Endometrial microvascular endothelial cells (primary cell): ENCODE results near the gene CPNE6. TPM values are rescaled to one million over a fixed set of nuclear protein-coding genes. Genes with fewer than 3 reads are reported as not detected.

Experiments
- in situ Hi-C: cut with HindIII; loops from 2 replicates; pipeline ENCODE4 v1.10.0; 2017; ENCODE audit warnings: low sequenced_read_pairs, low pct_unique_long_range_greater_than_20kb; ENCODE audit errors: inconsistent ontology term
- total RNA-seq: library from RNA; depleted of rRNA; stranded (reverse); fragments of >200 nt; gene quantifications from one replicate; pipeline ENCODE4 v1.2.3, GENCODE V29; 2015; ENCODE audit errors: inconsistent ontology term

CPNE6 gene
- total RNA-seq, 1 donor from 2014 or later: not detected

DNA sequence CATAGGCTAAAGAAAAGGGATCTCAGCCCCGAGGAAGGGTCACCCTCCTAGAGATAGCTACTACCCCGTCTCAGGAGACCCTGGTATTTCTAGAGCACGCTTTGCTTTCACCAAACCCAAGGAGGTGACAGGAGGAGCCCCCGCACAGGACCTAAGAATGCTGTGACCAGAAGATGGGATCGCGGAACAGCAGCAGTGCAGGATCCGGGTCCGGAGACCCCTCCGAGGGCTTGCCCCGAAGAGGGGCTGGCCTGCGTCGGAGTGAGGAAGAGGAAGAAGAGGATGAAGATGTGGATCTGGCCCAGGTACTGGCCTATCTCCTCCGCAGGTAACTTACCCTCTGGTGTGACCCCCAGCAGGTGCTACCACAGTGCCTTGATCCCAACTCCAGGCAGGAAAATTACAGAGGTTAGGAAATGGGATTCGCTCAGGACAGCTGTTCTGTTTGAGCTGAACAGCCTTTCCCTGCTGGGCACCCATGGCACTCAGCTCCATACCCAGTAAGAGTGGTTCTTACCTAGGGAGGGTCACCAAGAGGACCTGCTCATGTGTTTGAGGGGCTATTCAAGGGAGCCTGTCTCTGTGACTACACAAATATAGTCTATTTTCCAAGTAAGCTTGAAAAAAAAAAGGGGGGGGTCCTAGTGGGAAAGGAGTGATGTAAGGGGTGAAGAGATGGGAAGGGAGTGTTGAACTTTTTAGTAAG is 44.2 kb downstream of the CPNE6 start:
- in situ Hi-C loops: no loop called here

DNA sequence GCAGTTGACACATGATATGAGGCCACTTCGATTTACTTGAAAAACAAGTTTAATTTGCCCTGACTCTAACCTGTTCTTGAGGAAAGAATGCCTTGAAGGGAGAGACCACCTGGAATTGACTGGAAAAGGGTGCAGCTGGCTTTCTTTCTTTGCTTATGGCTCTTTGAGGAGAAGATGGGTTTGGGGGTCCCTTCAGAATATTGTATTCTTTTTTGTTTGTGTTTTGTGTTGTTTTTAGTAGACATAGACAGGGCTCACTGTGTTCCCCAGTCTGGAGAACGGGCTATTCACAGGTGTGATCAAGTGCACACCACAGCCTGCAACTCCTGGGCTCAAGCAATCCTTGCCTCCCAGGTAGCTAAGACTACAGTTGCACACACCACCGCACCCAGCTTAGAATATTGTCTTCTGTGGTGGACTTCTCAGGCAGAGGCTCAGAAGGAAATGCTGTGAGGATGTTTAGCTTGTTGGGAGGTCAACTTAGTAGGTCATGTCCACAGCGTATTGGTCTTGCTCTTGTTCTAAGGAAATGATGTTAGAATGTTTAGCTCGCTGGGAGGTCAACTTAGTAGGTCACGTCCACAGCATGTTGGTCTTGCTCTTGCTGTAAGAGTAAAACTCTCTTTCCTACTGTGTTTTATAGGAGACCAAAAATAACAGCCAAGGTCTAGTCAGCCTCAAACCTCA is 44.9 kb downstream of the CPNE6 start:
- in situ Hi-C loops: no loop called here

DNA sequence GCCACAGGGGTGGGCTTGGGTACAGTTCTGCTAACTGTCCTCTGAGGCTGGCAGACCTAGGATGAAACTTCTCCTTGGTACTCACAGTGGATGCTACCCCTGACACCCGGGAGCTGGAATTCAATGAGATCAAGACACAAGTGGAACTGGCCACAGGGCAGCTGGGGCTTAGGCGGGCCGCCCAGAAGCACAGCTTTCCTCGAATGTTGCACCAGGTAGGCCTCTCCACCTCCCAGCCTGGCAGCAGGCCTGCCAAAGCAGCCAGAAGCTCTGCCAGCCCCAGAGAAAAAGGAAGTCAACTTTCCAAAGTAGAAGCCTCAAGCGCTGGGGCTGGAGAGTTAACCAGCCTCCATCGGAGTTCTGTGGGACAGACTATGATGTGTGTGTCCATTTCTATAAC is 45.8 kb downstream of the CPNE6 start:
- in situ Hi-C loops: no loop called here

DNA sequence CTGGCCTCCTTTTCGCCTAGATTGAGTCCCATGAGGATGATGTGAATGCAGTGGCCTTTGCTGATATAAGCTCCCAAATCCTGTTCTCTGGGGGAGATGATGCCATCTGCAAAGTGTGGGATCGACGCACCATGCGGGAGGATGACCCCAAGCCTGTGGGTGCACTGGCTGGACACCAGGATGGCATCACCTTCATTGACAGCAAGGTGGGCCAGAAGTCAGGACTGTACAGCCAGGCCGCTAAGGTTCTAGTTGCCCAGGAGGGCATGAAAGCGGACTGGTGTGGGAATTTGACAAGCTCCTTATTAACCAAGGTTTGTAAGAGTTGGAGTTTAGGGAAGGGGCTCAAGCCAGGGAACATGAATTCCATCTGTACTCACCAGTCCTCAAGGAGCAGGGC is 48.3 kb downstream of the CPNE6 start:
- in situ Hi-C loops: no loop called here

DNA sequence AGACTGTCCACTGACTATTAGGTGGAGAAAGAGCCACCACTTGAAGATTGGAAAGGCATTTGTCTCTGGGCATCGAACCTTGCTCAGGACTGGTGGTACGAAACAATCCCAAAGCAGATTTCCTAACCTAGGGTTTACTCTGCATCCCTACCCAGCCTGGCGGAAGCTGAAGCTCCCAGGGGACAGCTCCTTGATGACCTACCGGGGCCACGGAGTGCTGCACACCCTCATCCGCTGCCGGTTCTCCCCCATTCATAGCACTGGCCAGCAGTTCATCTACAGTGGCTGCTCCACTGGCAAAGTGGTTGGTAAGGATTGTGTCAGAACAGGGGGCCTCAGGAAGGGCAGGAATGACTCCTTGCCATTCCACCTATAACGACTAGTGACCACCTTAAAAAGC is 49.8 kb downstream of the CPNE6 start:
- in situ Hi-C loops: no loop called here

DNA sequence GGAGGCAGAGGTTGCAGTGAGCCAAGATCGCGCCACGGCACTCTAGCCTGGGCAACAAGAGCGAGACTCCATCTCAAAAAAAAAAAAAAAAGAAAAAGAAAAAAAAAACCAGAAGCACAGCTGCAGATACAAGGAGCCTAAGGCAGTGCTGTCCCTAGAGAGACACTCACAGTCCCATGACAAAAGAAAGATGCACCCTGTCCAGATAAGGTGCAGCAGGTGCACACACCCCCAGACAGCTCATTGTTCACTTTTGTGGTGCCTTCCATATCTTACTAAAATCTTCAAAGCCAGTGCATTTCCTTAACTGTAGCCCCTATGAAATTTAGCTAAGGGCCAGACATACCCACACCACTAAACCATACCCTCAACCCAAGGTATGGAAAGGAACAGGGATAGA is 51.1 kb downstream of the CPNE6 start:
- in situ Hi-C loops: no loop called here

DNA sequence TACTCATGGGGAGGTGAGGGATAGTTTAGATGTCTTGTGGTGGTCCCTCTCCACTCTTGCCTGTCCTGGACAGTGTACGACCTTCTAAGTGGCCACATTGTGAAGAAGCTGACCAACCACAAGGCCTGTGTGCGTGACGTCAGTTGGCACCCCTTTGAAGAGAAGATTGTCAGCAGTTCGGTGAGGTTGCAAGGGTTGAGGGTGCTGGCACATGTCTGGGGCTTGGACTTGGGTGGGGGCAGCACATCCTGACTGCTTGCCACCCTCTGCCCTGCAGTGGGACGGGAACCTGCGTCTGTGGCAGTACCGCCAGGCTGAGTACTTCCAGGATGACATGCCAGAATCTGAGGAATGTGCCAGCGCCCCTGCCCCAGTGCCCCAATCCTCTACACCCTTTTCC is 51.5 kb downstream of the CPNE6 start:
- in situ Hi-C loops: no loop called here

DNA sequence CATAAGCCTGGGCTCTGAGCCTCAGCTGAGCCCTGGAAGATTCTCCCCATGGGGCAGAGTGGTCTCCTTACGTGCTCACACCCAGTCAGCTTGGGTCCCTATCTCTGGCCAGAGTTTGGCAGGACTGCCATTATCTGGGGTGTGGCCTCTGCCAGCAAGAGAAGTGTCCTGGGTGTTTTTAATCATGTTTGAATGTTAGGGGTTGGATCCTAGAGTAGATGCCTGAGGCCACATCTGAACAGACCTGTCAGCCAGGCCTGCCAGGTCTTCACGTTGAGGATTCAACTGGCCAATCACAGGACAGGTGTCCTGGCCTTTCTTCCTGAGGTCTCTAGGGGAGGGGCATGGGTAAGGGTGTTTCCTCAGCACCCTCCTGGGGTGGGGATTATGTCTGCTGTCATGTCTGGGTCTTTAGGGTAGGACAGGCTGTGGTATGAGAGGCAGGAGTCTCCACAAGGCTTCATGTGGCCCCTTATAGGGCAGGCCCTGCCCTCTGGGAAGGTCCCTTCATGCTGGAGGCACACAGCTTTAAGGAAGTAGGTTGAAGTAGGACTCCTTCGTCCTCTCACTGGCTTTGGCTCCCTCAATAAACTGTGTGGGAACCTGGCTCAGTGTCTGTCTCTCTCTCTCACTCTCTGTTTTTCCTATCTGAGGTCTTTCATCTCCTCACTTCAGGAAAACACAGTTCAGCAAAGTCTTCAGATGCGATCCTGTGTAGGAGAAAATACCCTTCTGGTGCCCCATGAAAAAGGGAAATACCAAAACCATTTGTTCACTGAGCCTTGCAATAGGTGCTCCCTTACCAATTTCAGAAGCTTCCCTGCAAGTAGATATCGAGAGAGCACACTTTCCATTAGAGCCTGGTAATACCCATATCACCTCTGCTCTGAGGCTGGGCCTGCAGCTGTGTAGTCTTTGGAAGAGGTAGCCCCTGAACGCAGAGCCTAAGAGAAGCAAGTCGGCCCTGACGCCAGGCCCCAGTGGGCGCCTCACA is 52.4 kb downstream of the CPNE6 start:
- in situ Hi-C loops: no loop called here

DNA sequence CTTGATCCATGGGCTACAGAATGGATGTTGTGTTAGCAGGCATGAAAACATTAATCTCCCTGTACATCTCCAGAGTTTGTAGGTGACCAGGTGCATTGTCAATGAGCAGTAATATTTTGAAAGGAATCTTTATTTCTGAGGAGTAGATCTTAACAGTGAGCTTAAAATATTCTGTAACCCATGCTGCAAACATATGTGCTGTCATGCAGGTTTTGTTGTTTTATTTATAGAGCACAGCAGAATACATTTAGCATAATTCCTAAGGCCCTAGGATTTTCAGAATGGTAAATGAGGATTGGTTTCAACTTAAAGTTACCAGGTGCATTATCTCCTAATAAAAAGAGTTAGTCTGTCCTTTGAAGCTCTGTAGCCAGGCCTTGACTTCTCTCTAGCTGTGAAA is 55.6 kb downstream of the CPNE6 start:
- in situ Hi-C loops: no loop called here

DNA sequence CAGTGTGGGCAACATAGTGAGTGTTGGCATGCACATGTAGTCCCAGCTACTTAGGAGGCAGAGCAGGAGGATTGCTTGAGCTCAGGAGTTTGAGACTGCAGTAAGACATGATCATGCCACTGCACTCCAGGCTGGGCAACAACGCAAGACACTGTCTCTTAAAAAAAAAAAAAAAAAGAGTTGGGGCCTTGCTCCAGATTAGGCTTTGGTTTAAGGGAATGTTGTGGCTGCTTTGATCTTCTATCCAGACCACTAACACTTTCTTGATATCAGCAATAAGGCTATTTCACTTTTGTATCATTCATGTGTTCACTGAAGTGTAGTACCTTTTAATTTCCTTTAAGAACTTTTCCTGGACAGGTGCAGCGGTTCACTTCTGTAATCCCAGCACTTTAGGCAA is 56.3 kb downstream of the CPNE6 start:
- in situ Hi-C loops: no loop called here

Other genes with a start within 250 kb of the CPNE6 start
- 66.2 TPM for gene DHRS4, start 117.8 kb upstream of the CPNE6 start, total RNA-seq
- 17.1 TPM for gene DHRS4L2, start 82.6 kb upstream of the CPNE6 start, total RNA-seq
- gene CARMIL3, start 19.6 kb upstream of the CPNE6 start, total RNA-seq: not detected
- 15.8 TPM for gene PCK2, start 22.7 kb downstream of the CPNE6 start, total RNA-seq
- 52.4 TPM for gene DCAF11, start 43.2 kb downstream of the CPNE6 start, total RNA-seq
- 0.65 TPM for gene NRL, start 43.4 kb downstream of the CPNE6 start, total RNA-seq
- 3.3 TPM for gene FITM1, start 59.1 kb downstream of the CPNE6 start, total RNA-seq
- gene PSME1, start 64.6 kb downstream of the CPNE6 start, total RNA-seq: 239 TPM
- gene EMC9, start 70.0 kb downstream of the CPNE6 start, total RNA-seq: 26.7 TPM
- gene PSME2, start 75.0 kb downstream of the CPNE6 start, total RNA-seq: 142 TPM
- gene RNF31, start 75.9 kb downstream of the CPNE6 start, total RNA-seq: 121 TPM
- gene IRF9, start 89.7 kb downstream of the CPNE6 start, total RNA-seq: 45.2 TPM
- gene REC8, start 100.5 kb downstream of the CPNE6 start, total RNA-seq: 2.6 TPM
- 85.0 TPM for gene IPO4, start 117.3 kb downstream of the CPNE6 start, total RNA-seq
- 83.3 TPM for gene TM9SF1, start 123.9 kb downstream of the CPNE6 start, total RNA-seq
- not detected for gene TSSK4, start 134.1 kb downstream of the CPNE6 start, total RNA-seq
- gene CHMP4A, start 141.9 kb downstream of the CPNE6 start, total RNA-seq: 30.0 TPM
- gene MDP1, start 144.5 kb downstream of the CPNE6 start, total RNA-seq: 2.3 TPM
- 193 TPM for gene NEDD8, start 160.8 kb downstream of the CPNE6 start, total RNA-seq
- gene GMPR2, start 161.4 kb downstream of the CPNE6 start, total RNA-seq: 144 TPM
- gene TINF2, start 171.1 kb downstream of the CPNE6 start, total RNA-seq: 68.5 TPM
- not detected for gene TGM1, start 191.6 kb downstream of the CPNE6 start, total RNA-seq
- 59.6 TPM for gene RABGGTA, start 200.0 kb downstream of the CPNE6 start, total RNA-seq
- 23.2 TPM for gene DHRS1, start 228.2 kb downstream of the CPNE6 start, total RNA-seq
- gene NOP9, start 228.3 kb downstream of the CPNE6 start, total RNA-seq: 28.9 TPM
- 20.7 TPM for gene CIDEB, start 236.4 kb downstream of the CPNE6 start, total RNA-seq
- 15.8 TPM for gene LTB4R2, start 238.6 kb downstream of the CPNE6 start, total RNA-seq
- 22.6 TPM for gene LTB4R, start 239.9 kb downstream of the CPNE6 start, total RNA-seq